Thyroid gland (tissue), 4 donors: ENCODE measurements around the gene FGD3. TPM values are rescaled to one million over a fixed set of nuclear protein-coding genes. Genes with fewer than 3 reads are reported as not detected.
A peak's percentile ranks its signal among the peaks of the same experiment; 100 is the strongest.

ENCODE experiments used
- DNase-seq, 2 donors: peaks; one replicate each; pipeline ENCODE4 v3.0.0-alpha.2; 2019
- H3K27ac ChIP-seq, 3 donors: fragments of 200-600 bp; sonication (generic); 1 replicate in 2 of 3; 2 replicates in 1 of 3; pipeline ENCODE4 v1.5.1; 2016 to 2019; ENCODE audit warnings: mild to moderate bottlenecking in 1 of 3, moderate library complexity in 1 of 3
- H3K27me3 ChIP-seq: fragments of 200-600 bp; sonication (generic); one replicate; pipeline ENCODE4 v1.5.1; 2019
- H3K36me3 ChIP-seq, 2 donors: fragments of 200-600 bp; sonication (generic); one replicate each; pipeline ENCODE4 v1.5.1; 2016 to 2019
- H3K4me1 ChIP-seq, 2 donors: fragments of 200-600 bp; sonication (generic); one replicate each; pipeline ENCODE4 v1.5.1; 2017 to 2019
- H3K4me3 ChIP-seq, 3 donors: fragments of 200-600 bp; sonication (generic); replicated peaks in 1 of 3; 1 replicate in 2 of 3; 2 replicates in 1 of 3; pipeline ENCODE4 v1.5.1; 2016; ENCODE audit warnings: mild to moderate bottlenecking in 1 of 3
- H3K9me3 ChIP-seq: fragments of 200-600 bp; sonication (generic); one replicate; pipeline ENCODE4 v1.5.1; 2017
- CTCF ChIP-seq, 6 experiments: fragments of 200-600 bp in 3 of 6; fragments of 450-650 bp in 3 of 6; sonication (generic) in 3 of 6; IDR thresholded peaks; one replicate each; pipeline ENCODE4 v1.5.1; 2016 to 2019; ENCODE audit warnings: antibody characterized with exemption in 6 of 6, mild to moderate bottlenecking in 2 of 6, inconsistent platforms in 1 of 6, moderate library complexity in 1 of 6
- POLR2A ChIP-seq, 2 donors: fragments of 450-650 bp; IDR thresholded peaks; one replicate each; pipeline ENCODE4 v1.6.1; 2017; ENCODE audit warnings: antibody characterized with exemption in 2 of 2, mild to moderate bottlenecking in 2 of 2, moderate library complexity in 1 of 2
- WGBS, 2 donors: methylation state at CpG; one replicate each; pipeline ENCODE4 v1.1.5; 2017; 5-methylcytosine and 5-hydroxymethylcytosine counted together
- intact Hi-C: fragments of 100-400 bp; cut with DNase I; formaldehyde crosslinking; loops from one replicate; pipeline ENCODE4 v1.15.1; 2023
- total RNA-seq, 4 donors: library from RNA; depleted of rRNA; stranded (reverse); fragments of >200 nt; gene quantifications; one replicate each; pipeline ENCODE4 v1.2.3, GENCODE V29; 2016

FGD3 gene
- total RNA-seq, 4 donors from 2014 or later = 5.2 to 6.6 (median 5.6) TPM

- Histone ChIP-seq H3K4me1 (peaks cover 7 to 10% of the 10 kb centered on the region in 2 donors), H3K27ac (no peak overlapping the region), H3K36me3 (no peaks in the 10 kb centered on the region), H3K27me3 (no peaks in the 10 kb centered on the region), H3K9me3 (no peaks in the 10 kb centered on the region), H3K4me3 (no peak overlapping the region)
- no peak for DNase-seq
- TF ChIP-seq CTCF (IDR thresholded peaks at IDR 0.05) (no peak), POLR2A (IDR thresholded peaks at IDR 0.05) (no peak)
- WGBS, 2 donors = 91 to 94% methylated on average over 9 of the region's 9 CpGs
- intact Hi-C loops = no loop called here
These were observed 133.1 kb downstream of the FGD3 start for GRCh38 chr9:93080406-93080805.

DNA sequence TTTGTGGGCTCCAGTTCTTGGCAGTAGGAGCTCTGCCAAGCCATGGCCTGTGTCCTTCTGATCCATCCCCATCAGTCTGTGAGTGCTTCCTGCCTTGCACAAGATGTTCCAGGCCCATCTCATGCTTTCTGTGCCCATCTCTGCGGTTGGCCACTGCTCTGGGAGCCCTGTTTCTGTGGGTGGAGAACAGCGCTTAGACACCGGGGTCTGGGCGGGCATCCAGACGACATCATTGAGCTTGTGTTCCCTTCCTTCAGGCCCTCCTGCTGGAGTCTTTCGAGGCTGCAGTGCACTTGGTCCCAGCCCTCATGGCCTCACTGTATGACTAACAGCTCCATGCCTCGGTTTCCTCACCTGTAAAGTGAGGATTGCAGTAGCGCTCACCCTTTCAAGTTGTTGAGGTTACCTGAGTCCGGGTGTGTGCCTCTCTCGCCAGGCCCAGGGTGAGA, 133.8 kb downstream of the FGD3 start:
- intact Hi-C loops = no loop called here
- H3K27ac ChIP-seq = no peak overlapping the region
- peak in 1 of 2 donors; percentile 2 for DNase-seq
- H3K27me3 ChIP-seq = no peaks in the 10 kb centered on the region
- H3K4me3 ChIP-seq = no peak overlapping the region
- TF ChIP-seq CTCF (IDR thresholded peaks at IDR 0.05) = no peak
- no peak for TF ChIP-seq POLR2A (IDR thresholded peaks at IDR 0.05)
- H3K9me3 ChIP-seq = no peaks in the 10 kb centered on the region
- H3K36me3 ChIP-seq = no peaks in the 10 kb centered on the region
- WGBS, 2 donors = 90 to 94% methylated on average over 10 of the region's 10 CpGs
- peaks cover 7 to 10% of the 10 kb centered on the region in 2 donors for H3K4me1 ChIP-seq

- Histone ChIP-seq H3K9me3 (no peaks in the 10 kb centered on the region), H3K4me1 (peaks cover 7 to 10% of the 10 kb centered on the region in 2 donors), H3K36me3 (no peaks in the 10 kb centered on the region), H3K4me3 (no peak overlapping the region), H3K27me3 (no peaks in the 10 kb centered on the region), H3K27ac (no peak overlapping the region)
- TF ChIP-seq POLR2A (IDR thresholded peaks at IDR 0.05) (no peak), CTCF (IDR thresholded peaks at IDR 0.05) (no peak)
- 93 to 94% methylated on average over 3 of the region's 3 CpGs for WGBS, 2 donors
- DNase-seq = no peak
- intact Hi-C loops = no loop called here
These were observed 134.6 kb downstream of the FGD3 start for GRCh38 chr9:93081931-93082330.

DNA sequence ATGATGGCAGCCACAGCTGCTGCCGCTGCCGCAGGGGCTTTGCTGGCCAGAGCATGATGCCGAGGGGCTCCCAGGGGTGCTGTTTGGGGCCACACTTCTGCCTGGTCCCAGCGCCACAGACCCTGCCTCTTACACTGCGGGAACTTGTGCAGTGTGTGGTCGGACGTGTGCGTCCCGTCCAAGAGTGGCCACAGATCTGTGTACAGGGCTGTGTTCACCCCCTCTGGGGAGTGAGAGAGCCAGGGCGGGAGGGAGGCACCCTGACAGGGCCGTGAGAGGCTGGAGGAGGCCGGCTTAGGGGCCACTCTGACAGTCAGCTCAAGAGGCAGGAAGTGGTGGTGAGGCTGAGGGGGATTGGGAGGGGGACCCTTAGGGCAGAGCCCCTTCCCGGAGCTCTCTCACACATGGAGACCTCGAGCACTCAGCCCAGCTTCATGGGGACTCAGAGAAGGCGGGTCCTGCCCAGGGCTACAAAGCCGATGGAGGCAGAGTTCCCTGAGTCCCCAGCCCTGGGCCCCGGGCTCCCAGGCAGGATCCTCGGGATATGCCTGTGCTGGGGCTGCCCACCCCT, 135.6 kb downstream of the FGD3 start:
- Histone ChIP-seq H3K9me3 (no peaks in the 10 kb centered on the region), H3K4me1 (peaks cover 7 to 10% of the 10 kb centered on the region in 2 donors), H3K27ac (no peak overlapping the region), H3K4me3 (no peak overlapping the region), H3K27me3 (no peaks in the 10 kb centered on the region), H3K36me3 (no peaks in the 10 kb centered on the region)
- DNase-seq = peak in 1 of 2 donors; percentile 4
- intact Hi-C loops = no loop called here
- WGBS, 2 donors = 52 to 68% methylated on average over 14 to 17 of the region's 18 CpGs
- TF ChIP-seq CTCF (IDR thresholded peaks at IDR 0.05) (no peak), POLR2A (IDR thresholded peaks at IDR 0.05) (no peak)

DNA sequence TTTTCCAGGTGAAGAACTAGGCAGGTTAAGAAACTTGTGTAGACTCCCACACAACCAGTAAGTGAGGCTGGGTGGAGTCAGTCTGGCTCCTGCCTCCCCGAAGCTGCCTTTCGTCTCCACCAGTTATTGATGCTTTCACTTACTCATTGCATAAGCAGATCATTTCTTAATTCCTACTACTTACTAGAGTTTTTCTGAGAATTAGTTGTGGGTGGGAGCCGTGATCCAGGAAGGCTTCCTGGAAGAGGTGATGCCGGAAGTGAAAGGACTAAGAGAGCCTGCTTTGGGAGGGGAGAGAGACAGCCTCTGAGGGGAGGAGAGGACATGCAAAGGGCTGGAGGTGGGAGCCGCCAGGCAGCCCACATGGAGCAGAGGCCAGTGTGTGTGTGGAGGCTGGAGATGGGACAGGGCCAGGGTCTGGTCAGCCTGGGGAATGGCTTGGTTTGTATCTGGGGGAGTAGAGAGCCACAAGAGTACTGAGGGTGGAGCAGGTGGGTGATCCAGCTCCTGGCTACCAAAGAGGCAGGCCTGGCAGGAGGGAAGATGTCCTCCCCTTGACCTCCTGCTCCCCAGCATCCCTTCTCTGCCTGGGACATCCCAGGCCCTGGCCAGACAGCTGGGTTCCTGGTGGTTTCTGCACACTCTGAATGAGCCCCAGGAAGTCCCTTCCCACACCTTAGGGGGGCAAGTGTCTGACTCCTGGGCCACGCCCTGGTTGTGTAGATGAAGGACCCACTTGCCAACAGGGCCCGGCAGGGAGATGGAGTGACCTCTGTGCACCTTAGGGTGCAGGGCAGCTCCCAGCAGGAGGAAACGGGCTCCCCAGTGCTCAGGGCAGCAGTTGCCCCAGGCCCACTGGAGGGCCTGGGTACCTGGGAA, 136.5 kb downstream of the FGD3 start:
- no peaks in the 10 kb centered on the region for H3K36me3 ChIP-seq
- intact Hi-C loops = no loop called here
- DNase-seq = peak in 1 of 2 donors; percentile 3
- no peaks in the 10 kb centered on the region for H3K27me3 ChIP-seq
- TF ChIP-seq POLR2A (IDR thresholded peaks at IDR 0.05) = no peak
- no peak for TF ChIP-seq CTCF (IDR thresholded peaks at IDR 0.05)
- H3K9me3 ChIP-seq = no peaks in the 10 kb centered on the region
- peaks cover 7 to 10% of the 10 kb centered on the region in 2 donors for H3K4me1 ChIP-seq
- H3K4me3 ChIP-seq = no peak overlapping the region
- 83 to 90% methylated on average over 7 to 8 of the region's 8 CpGs for WGBS, 2 donors
- no peak overlapping the region for H3K27ac ChIP-seq
